ENCODE measurements around the gene GNE. TPM values are rescaled to one million over a fixed set of nuclear protein-coding genes. Genes with fewer than 3 reads are reported as not detected.

GNE gene
- total RNA-seq, 1 experiment from 2014 or later = 23.6 TPM

DNA sequence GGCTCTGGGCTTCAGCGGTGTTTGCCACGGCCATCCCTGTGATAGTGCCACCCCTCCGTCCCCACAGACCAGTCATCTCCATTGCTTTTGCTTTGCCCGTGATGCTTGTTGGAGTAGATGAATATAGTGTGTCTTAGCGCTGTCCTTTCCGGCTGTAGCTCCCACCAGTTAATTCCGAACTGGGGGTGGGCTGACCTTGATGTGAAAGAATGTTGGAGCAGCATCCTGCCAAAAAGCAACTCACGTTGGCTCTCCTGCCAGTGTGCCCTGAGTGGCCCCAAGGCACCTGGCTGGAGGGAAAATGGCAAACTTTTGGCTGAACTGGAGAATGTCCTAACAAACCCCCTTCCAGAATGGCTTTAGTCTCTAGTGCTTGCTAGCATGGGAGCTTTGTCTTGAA lies 47.5 kb downstream of the GNE start:
- Mint-ChIP-seq H3K4me3 (ENCODE audit: low read depth, unreplicated experiment) (no peak overlapping the region), H3K4me1 (ENCODE audit: low read depth, unreplicated experiment) (no peaks in the 10 kb centered on the region), H3K27me3 (ENCODE audit: unreplicated experiment) (no peaks in the 10 kb centered on the region), H3K9me3 (ENCODE audit: low read depth, unreplicated experiment) (no peaks in the 10 kb centered on the region), H3K36me3 (ENCODE audit: insufficient read depth, unreplicated experiment) (peaks cover 10% of the 10 kb centered on the region), H3K27ac (ENCODE audit: unreplicated experiment) (no peak overlapping the region)
- no peak for DNase-seq
- no TSS peak for BruUV-seq (replicated peaks)
- intact Hi-C loops (cut with micrococcal nuclease; ENCODE audit: unreplicated experiment) = no loop called here
- CTCF ChIA-PET = no interaction called here
- TF ChIP-seq CTCF (IDR thresholded peaks at IDR 0.05; ENCODE audit: unreplicated experiment) = no peak

DNA sequence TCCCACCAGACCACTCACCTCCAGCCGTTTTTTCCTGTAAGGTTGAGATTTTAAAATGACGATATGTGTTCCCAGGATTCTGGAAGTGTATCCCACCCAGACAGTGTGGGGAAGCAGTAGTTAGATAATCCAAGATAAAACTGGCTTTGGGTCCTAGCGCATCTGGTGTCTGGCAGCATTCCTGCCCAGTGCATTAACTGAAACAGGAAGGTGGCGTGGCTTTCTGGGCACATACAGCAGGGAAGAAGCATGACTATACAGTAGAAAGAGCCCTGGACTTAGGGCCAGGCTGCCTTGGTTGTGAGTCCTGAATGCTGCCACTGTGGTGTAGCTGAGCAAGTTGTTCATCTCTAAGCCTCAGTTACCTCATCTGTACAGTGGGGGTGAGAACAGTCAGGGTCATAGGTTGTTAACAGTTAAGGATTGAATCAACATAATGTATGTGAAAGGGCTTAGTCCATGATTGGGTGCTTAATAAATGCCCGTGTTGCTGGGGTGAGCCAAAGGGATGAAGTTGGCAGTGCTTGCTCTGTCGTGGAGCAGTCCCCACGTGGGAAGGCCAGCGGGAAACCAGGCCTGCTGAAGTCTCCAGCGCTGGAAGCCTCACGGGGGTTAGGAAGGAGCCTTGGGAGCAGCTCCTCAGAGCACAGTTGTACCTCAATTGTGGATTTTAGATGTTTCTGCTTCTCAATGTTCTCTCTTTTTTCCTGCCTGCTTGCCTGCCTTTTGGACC lies 49.6 kb downstream of the GNE start:
- intact Hi-C loops (cut with micrococcal nuclease; ENCODE audit: unreplicated experiment) = no loop called here
- BruUV-seq (replicated peaks) = no TSS peak
- Mint-ChIP-seq H3K9me3 (ENCODE audit: low read depth, unreplicated experiment) (no peaks in the 10 kb centered on the region), H3K4me3 (ENCODE audit: low read depth, unreplicated experiment) (no peak overlapping the region), H3K36me3 (ENCODE audit: insufficient read depth, unreplicated experiment) (peaks cover 10% of the 10 kb centered on the region), H3K27me3 (ENCODE audit: unreplicated experiment) (no peaks in the 10 kb centered on the region), H3K4me1 (ENCODE audit: low read depth, unreplicated experiment) (no peaks in the 10 kb centered on the region), H3K27ac (ENCODE audit: unreplicated experiment) (no peak overlapping the region)
- no peak for DNase-seq
- TF ChIP-seq CTCF (IDR thresholded peaks at IDR 0.05; ENCODE audit: unreplicated experiment) = no peak
- CTCF ChIA-PET = no interaction called here

DNA sequence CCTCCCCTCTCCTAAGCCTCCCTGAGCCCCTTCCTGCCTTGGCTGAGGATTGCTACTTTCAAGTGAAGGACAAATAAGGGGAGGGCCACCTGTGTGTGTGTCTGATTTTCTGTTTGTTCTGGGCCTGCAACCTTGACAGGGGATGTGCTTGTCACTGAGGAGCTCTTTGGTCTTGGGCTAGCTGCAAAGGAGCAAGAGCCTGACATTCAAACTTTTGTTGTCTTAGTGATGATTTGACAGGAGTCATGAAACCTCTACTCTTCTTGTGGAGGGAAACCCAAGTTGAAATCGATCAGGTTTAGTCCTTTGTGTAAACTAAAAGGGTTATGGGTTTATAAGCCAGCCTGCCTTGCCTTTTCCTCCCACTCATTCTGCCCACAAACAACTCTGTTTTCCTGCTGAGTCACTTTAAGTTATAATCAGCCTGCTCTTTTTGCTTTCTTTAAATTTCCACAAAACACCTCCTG lies 50.7 kb downstream of the GNE start:
- Mint-ChIP-seq H3K4me1 (ENCODE audit: low read depth, unreplicated experiment) (no peaks in the 10 kb centered on the region), H3K27me3 (ENCODE audit: unreplicated experiment) (no peaks in the 10 kb centered on the region), H3K4me3 (ENCODE audit: low read depth, unreplicated experiment) (no peak overlapping the region), H3K27ac (ENCODE audit: unreplicated experiment) (no peak overlapping the region), H3K9me3 (ENCODE audit: low read depth, unreplicated experiment) (no peaks in the 10 kb centered on the region), H3K36me3 (ENCODE audit: insufficient read depth, unreplicated experiment) (peaks cover 4% of the 10 kb centered on the region)
- CTCF ChIA-PET = no interaction called here
- no peak for TF ChIP-seq CTCF (IDR thresholded peaks at IDR 0.05; ENCODE audit: unreplicated experiment)
- no TSS peak for BruUV-seq (replicated peaks)
- intact Hi-C loops (cut with micrococcal nuclease; ENCODE audit: unreplicated experiment) = no loop called here
- DNase-seq = no peak

DNA sequence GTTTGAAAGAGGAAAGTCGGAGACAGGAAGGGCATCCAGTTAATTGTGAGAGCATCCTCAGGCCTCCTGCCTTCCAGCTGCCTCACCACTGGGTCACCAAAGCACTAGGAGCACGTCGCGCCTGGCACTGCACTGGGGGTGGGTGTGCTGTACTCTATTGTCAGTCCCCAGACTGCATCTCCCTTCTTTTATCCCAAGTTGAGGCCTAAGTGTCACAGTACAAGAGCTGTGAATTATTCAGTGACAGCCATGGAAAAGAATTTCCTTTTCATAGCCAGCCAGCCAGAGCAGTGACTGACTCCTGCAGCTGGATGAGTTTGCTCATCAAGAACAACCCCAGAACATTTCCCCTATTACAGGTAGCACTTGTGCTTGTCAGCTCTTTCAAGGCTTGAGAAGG lies 51.2 kb downstream of the GNE start:
- Mint-ChIP-seq H3K4me3 (ENCODE audit: low read depth, unreplicated experiment) (no peak overlapping the region), H3K9me3 (ENCODE audit: low read depth, unreplicated experiment) (no peaks in the 10 kb centered on the region), H3K27me3 (ENCODE audit: unreplicated experiment) (no peaks in the 10 kb centered on the region), H3K4me1 (ENCODE audit: low read depth, unreplicated experiment) (no peaks in the 10 kb centered on the region), H3K27ac (ENCODE audit: unreplicated experiment) (no peak overlapping the region), H3K36me3 (ENCODE audit: insufficient read depth, unreplicated experiment) (peaks cover 4% of the 10 kb centered on the region)
- intact Hi-C loops (cut with micrococcal nuclease; ENCODE audit: unreplicated experiment) = no loop called here
- DNase-seq = no peak
- no TSS peak for BruUV-seq (replicated peaks)
- TF ChIP-seq CTCF (IDR thresholded peaks at IDR 0.05; ENCODE audit: unreplicated experiment) = no peak
- CTCF ChIA-PET = no interaction called here
